IPS DF 6.9 (cell line): ENCODE measurements around the gene MYOZ3.

Experiments
- DNase-seq: peaks from one replicate; pipeline ENCODE4 v3.0.0-alpha.2; 2013; ENCODE audit warnings: low read depth, low spot score
- H3K27ac ChIP-seq: one replicate; pipeline ENCODE4 v1.5.1; 2013; ENCODE audit warnings: low read length, control low read depth
- H3K27me3 ChIP-seq: 2 replicates; pipeline ENCODE4 v1.6.1; 2013; ENCODE audit warnings: mild to moderate bottlenecking, low read length; ENCODE audit not compliant: control insufficient read depth, insufficient read depth
- H3K36me3 ChIP-seq: 2 replicates; pipeline ENCODE4 v1.6.1; 2013; ENCODE audit warnings: low read length; ENCODE audit not compliant: control insufficient read depth, insufficient read depth
- H3K4me1 ChIP-seq: 2 replicates; pipeline ENCODE4 v1.6.1; 2013; ENCODE audit warnings: low read length; ENCODE audit not compliant: control insufficient read depth, insufficient read depth
- H3K4me3 ChIP-seq: 2 replicates; pipeline ENCODE4 v1.5.1; 2013; ENCODE audit warnings: mild to moderate bottlenecking, low read length
- H3K9me3 ChIP-seq: 2 replicates; pipeline ENCODE4 v1.6.1; 2013; ENCODE audit warnings: low read length, inconsistent platforms; ENCODE audit not compliant: control insufficient read depth, insufficient read depth
- WGBS: extraction: QIAGEN DNeasy Blood & Tissue Kit; methylation state at CpG from one replicate; pipeline ENCODE4 v1.1.7; 2013; ENCODE audit warnings: mixed read lengths, missing lambda C conversion rate; ENCODE audit not compliant: insufficient read length, insufficient coverage; 5-methylcytosine and 5-hydroxymethylcytosine counted together

Gene MYOZ3

GRCh38 chr5:150626853-150627276 is 34.2 kb upstream of the MYOZ3 start:
- Histone ChIP-seq H3K4me3 (no peak overlapping the region), H3K36me3 (no peaks in the 10 kb centered on the region), H3K27ac (no peak overlapping the region), H3K9me3 (no peaks in the 10 kb centered on the region), H3K27me3 (peaks cover 3% of the 10 kb centered on the region; the same call in 1 of the 2 replicates), H3K4me1 (peaks cover 3% of the 10 kb centered on the region)
- no peak for DNase-seq
- WGBS = no CpG with 5 or more reads among the region's 5 CpGs

- Histone ChIP-seq H3K9me3 (no peaks in the 10 kb centered on the region), H3K4me3 (no peak overlapping the region), H3K36me3 (no peaks in the 10 kb centered on the region), H3K4me1 (peaks cover 3% of the 10 kb centered on the region), H3K27me3 (peaks cover 3% of the 10 kb centered on the region; the same call in 1 of the 2 replicates), H3K27ac (no peak overlapping the region)
- no CpG with 5 or more reads among the region's 5 CpGs for WGBS
- DNase-seq = no peak
These were observed 33.1 kb upstream of the MYOZ3 start for GRCh38 chr5:150627731-150628545.

- no peaks in the 10 kb centered on the region for H3K9me3 ChIP-seq
- H3K27me3 ChIP-seq = no peaks in the 10 kb centered on the region; the same call in 1 of the 2 replicates
- no CpG with 5 or more reads among the region's 12 CpGs for WGBS
- H3K27ac ChIP-seq = no peak overlapping the region
- H3K4me3 ChIP-seq = no peak overlapping the region
- no peaks in the 10 kb centered on the region for H3K36me3 ChIP-seq
- no peak for DNase-seq
- H3K4me1 ChIP-seq = peaks cover 3% of the 10 kb centered on the region
These were observed 32.0 kb upstream of the MYOZ3 start for GRCh38 chr5:150628936-150629485.

- H3K27ac ChIP-seq = no peak overlapping the region
- no peak for DNase-seq
These were observed 31.0 kb upstream of the MYOZ3 start for GRCh38 chr5:150630016-150630415.

GRCh38 chr5:150630461-150631325 is 30.4 kb upstream of the MYOZ3 start:
- Histone ChIP-seq H3K4me3 (no peak overlapping the region), H3K4me1 (no peaks in the 10 kb centered on the region), H3K9me3 (no peaks in the 10 kb centered on the region), H3K27me3 (no peaks in the 10 kb centered on the region), H3K36me3 (no peaks in the 10 kb centered on the region), H3K27ac (no peak overlapping the region)
- no peak for DNase-seq
- no CpG with 5 or more reads among the region's 9 CpGs for WGBS

More at GRCh38 chr5:150630016-150630415, 31.0 kb upstream of the MYOZ3 start:
- H3K36me3 ChIP-seq = no peaks in the 10 kb centered on the region
- no peak overlapping the region for H3K4me3 ChIP-seq
- peaks cover under 1% of the 10 kb centered on the region; the same call in 1 of the 2 replicates for H3K4me1 ChIP-seq
- WGBS = no CpG with 5 or more reads among the region's 6 CpGs
- no peaks in the 10 kb centered on the region for H3K27me3 ChIP-seq
- no peaks in the 10 kb centered on the region for H3K9me3 ChIP-seq

- no peak overlapping the region for H3K27ac ChIP-seq
These were observed 29.7 kb upstream of the MYOZ3 start for GRCh38 chr5:150631326-150631701.

GRCh38 chr5:150632305-150633160 is 28.5 kb upstream of the MYOZ3 start:
- H3K4me3 ChIP-seq = no peak overlapping the region
- DNase-seq = no peak

More at GRCh38 chr5:150631326-150631701, 29.7 kb upstream of the MYOZ3 start:
- no peaks in the 10 kb centered on the region for H3K36me3 ChIP-seq
- no peak overlapping the region for H3K4me3 ChIP-seq
- no peaks in the 10 kb centered on the region for H3K4me1 ChIP-seq
- no peaks in the 10 kb centered on the region for H3K27me3 ChIP-seq
- no peaks in the 10 kb centered on the region for H3K9me3 ChIP-seq
- WGBS = no CpG with 5 or more reads among the region's 6 CpGs
- no peak for DNase-seq

GRCh38 chr5:150633429-150633828 is 27.6 kb upstream of the MYOZ3 start:
- Histone ChIP-seq H3K27me3 (no peaks in the 10 kb centered on the region), H3K9me3 (no peaks in the 10 kb centered on the region), H3K4me1 (0 out of 2 replicates have a peak, but pooled peaks cover 2% of the 10 kb centered on the region), H3K4me3 (no peak overlapping the region), H3K27ac (no peak overlapping the region), H3K36me3 (no peaks in the 10 kb centered on the region)
- no peak for DNase-seq
- no CpG with 5 or more reads among the region's 2 CpGs for whole genome bisulfite sequencing

More at GRCh38 chr5:150632305-150633160, 28.5 kb upstream of the MYOZ3 start:
- H3K27ac ChIP-seq = no peak overlapping the region
- no peaks in the 10 kb centered on the region for H3K9me3 ChIP-seq
- no CpG with 5 or more reads among the region's 10 CpGs for WGBS
- no peaks in the 10 kb centered on the region for H3K4me1 ChIP-seq
- no peaks in the 10 kb centered on the region for H3K27me3 ChIP-seq
- no peaks in the 10 kb centered on the region for H3K36me3 ChIP-seq

GRCh38 chr5:150636391-150637244 is 24.4 kb upstream of the MYOZ3 start:
- Histone ChIP-seq H3K36me3 (no peaks in the 10 kb centered on the region), H3K27ac (no peak overlapping the region), H3K27me3 (no peaks in the 10 kb centered on the region), H3K4me1 (0 out of 2 replicates have a peak, but pooled peaks cover 3% of the 10 kb centered on the region), H3K4me3 (no peak overlapping the region), H3K9me3 (no peaks in the 10 kb centered on the region)
- WGBS = no CpG with 5 or more reads among the region's 6 CpGs
- DNase-seq = no peak
